Hypothalamus (tissue), 51 donors: ENCODE measurements around the gene PNCK.
"Not testable (repeated sequence)": the region's sequence is repeated elsewhere in the genome, so short reads cannot be mapped to it uniquely, and the experiment has no call there.

Experiments used
- DNase-seq, 51 donors: peaks; one replicate each; lab custom pipeline; 2025; lab: John Stamatoyannopoulos, UW

Gene PNCK

GRCh38 chrX:153699784-153700371 lies 26.3 kb upstream of the PNCK start:
- DNase-seq, result not testable (repeated sequence)

GRCh38 chrX:153699210-153699783 lies 25.7 kb upstream of the PNCK start:
- DNase-seq, result not testable (repeated sequence)

GRCh38 chrX:153697924-153698865 lies 24.6 kb upstream of the PNCK start:
- no peak for DNase-seq

GRCh38 chrX:153696986-153697722 lies 23.5 kb upstream of the PNCK start:
- DNase-seq, result not testable (repeated sequence)

GRCh38 chrX:153696538-153696937 lies 22.9 kb upstream of the PNCK start:
- DNase-seq, result not testable (repeated sequence)

GRCh38 chrX:153696100-153696499 lies 22.5 kb upstream of the PNCK start:
- DNase-seq, result no peak

GRCh38 chrX:153694687-153695270 lies 21.2 kb upstream of the PNCK start:
- DNase-seq, result no peak

- not testable (repeated sequence) for DNase-seq
Observed at GRCh38 chrX:153694256-153694655, 20.6 kb upstream of the PNCK start.

- no peak for DNase-seq
Observed at GRCh38 chrX:153693216-153694086, 19.8 kb upstream of the PNCK start.

- no peak for DNase-seq
Observed at GRCh38 chrX:153692611-153693156, 19.1 kb upstream of the PNCK start.

- DNase-seq, result no peak
Observed at GRCh38 chrX:153692003-153692402, 18.4 kb upstream of the PNCK start.

- not testable (repeated sequence) for DNase-seq
Observed at GRCh38 chrX:153691032-153691827, 17.6 kb upstream of the PNCK start.

- no peak for DNase-seq
Observed at GRCh38 chrX:153690466-153690865, 16.9 kb upstream of the PNCK start.

GRCh38 chrX:153689654-153690465 lies 16.2 kb upstream of the PNCK start:
- DNase-seq, result no peak

GRCh38 chrX:153688911-153689590 lies 15.4 kb upstream of the PNCK start:
- peak in 46 of 51 donors; percentile 6 to 81 (median 57) for DNase-seq

- DNase-seq, result no peak
Observed at GRCh38 chrX:153688506-153688905, 14.9 kb upstream of the PNCK start.

- no peak for DNase-seq
Observed at GRCh38 chrX:153688071-153688470, 14.5 kb upstream of the PNCK start.
